HEK293 (cell line): Measurements from ENCODE around the gene BZW2.

ENCODE experiments used
- CTCF ChIP-seq: fragments of 450-650 bp; formaldehyde crosslinking; IDR thresholded peaks from 2 replicates; pipeline ENCODE4 v1.5.1; 2016; ENCODE audit warnings: missing biosample characterization, missing genetic modification characterization
- REST ChIP-seq: fragments of 450-650 bp; formaldehyde crosslinking; IDR thresholded peaks from 2 replicates; pipeline ENCODE4 v1.5.1; 2016; ENCODE audit warnings: missing biosample characterization, missing genetic modification characterization
- ZBTB8A ChIP-seq: fragments of 450-650 bp; formaldehyde crosslinking; IDR thresholded peaks from 2 replicates; pipeline ENCODE4 v1.5.1; 2016; ENCODE audit warnings: missing biosample characterization, missing genetic modification characterization
- ZSCAN30 ChIP-seq: fragments of 450-650 bp; IDR thresholded peaks from 2 replicates; pipeline ENCODE4 v1.5.1; 2018; ENCODE audit warnings: missing biosample characterization, mild to moderate bottlenecking, missing genetic modification characterization, moderate library complexity

- TF ChIP-seq ZBTB8A (no peak), REST (tag by site-specific recombination) (no peak), CTCF (tag by site-specific recombination) (no peak), ZSCAN30 (tag by site-specific recombination) (no peak)
These were observed 51.7 kb downstream of the BZW2 start for GRCh38 chr7:16697507-16698199.
